SU-DHL-6 (cell line): ENCODE data around the gene WDR5B.
A peak's percentile ranks its signal among the peaks of the same experiment; 100 is the strongest.

Experiments
- H2AFZ ChIP-seq: fragments of 200-600 bp; sonication (generic); 2 replicates; pipeline ENCODE4 v1.6.1; 2014; ENCODE audit warnings: low read depth, mild to moderate bottlenecking, moderate library complexity, mixed read lengths, antibody characterized with exemption, low read length; ENCODE audit not compliant: severe bottlenecking
- H3F3A ChIP-seq: fragments of 200-600 bp; shearing (Covaris generic); 2 replicates; pipeline ENCODE4 v1.6.0; 2016; ENCODE audit warnings: antibody characterized with exemption, mild to moderate bottlenecking; ENCODE audit not compliant: insufficient read depth
- H3K27ac ChIP-seq: fragments of 200-600 bp; sonication (generic); 2 replicates; pipeline ENCODE4 v1.5.1; 2016; ENCODE audit warnings: low read depth, mild to moderate bottlenecking, low read length, moderate library complexity, mixed read lengths
- H3K27me3 ChIP-seq: fragments of 200-600 bp; sonication (generic), shearing (Covaris generic); 2 replicates; pipeline ENCODE4 v1.6.0; 2014; ENCODE audit warnings: mild to moderate bottlenecking, low read length
- H3K36me3 ChIP-seq: fragments of 200-600 bp; sonication (generic); 2 replicates; pipeline ENCODE4 v1.6.1; 2014; ENCODE audit warnings: mild to moderate bottlenecking, low read length, mixed read lengths
- H3K4me2 ChIP-seq: fragments of 300-600, 200-600 bp; shearing (Covaris generic), sonication (generic); 2 replicates; pipeline ENCODE4 v1.6.0; 2014; ENCODE audit warnings: low read length, low read depth, mild to moderate bottlenecking; ENCODE audit not compliant: poor library complexity, severe bottlenecking
- H3K4me3 ChIP-seq: fragments of 200-600 bp; sonication (generic); 2 replicates; pipeline ENCODE4 v1.5.1; 2014; ENCODE audit warnings: antibody characterized with exemption, low read length, mild to moderate bottlenecking, mixed read lengths; ENCODE audit not compliant: insufficient read depth, poor library complexity, severe bottlenecking
- H3K79me2 ChIP-seq: fragments of 200-600 bp; sonication (generic); 2 replicates; pipeline ENCODE4 v1.6.1; 2014; ENCODE audit warnings: mild to moderate bottlenecking, low read length, moderate library complexity; ENCODE audit not compliant: insufficient read depth
- H3K9ac ChIP-seq: fragments of 200-600 bp; sonication (generic); 2 replicates; pipeline ENCODE4 v1.7.0; 2014; ENCODE audit warnings: mild to moderate bottlenecking, low read length
- H3K9me2 ChIP-seq: fragments of 200-600 bp; sonication (generic); replicated peaks from 2 replicates; pipeline ENCODE4 v1.6.1; 2014; ENCODE audit warnings: low read length; ENCODE audit not compliant: insufficient read depth
- H3K9me3 ChIP-seq: fragments of 200-600 bp; sonication (generic); 2 replicates; pipeline ENCODE4 v1.6.1; 2014; ENCODE audit warnings: low read length, mixed read lengths; ENCODE audit not compliant: insufficient read depth
- H4K20me1 ChIP-seq: fragments of 200-600 bp; sonication (generic); 2 replicates; pipeline ENCODE4 v1.6.1; 2014; ENCODE audit warnings: low read depth, mild to moderate bottlenecking, antibody characterized with exemption, low read length, moderate library complexity, mixed read lengths
- CTCF ChIP-seq: fragments of 200-600 bp; sonication (generic); IDR thresholded peaks from one replicate; pipeline ENCODE4 v1.5.1; 2017; ENCODE audit warnings: antibody characterized with exemption, mild to moderate bottlenecking, low read length, moderate library complexity; ENCODE audit not compliant: insufficient read depth, poor library complexity, severe bottlenecking
- EZH2phosphoT487 ChIP-seq: fragments of 200-600 bp; sonication (generic), shearing (Covaris generic); conservative IDR thresholded peaks from 2 replicates; pipeline ENCODE4 v1.6.1; 2018; ENCODE audit warnings: mild to moderate bottlenecking, antibody characterized with exemption, low read length, moderate library complexity, mixed read lengths

Gene WDR5B

GRCh38 chr3:122383771-122384697 lies 31.8 kb downstream of the WDR5B start, which contains the start of gene FAM162A:
Gene FAM162A (plus strand): TSS chr3:122384182. CDS start chr3:122384266, 84 bp downstream.
- no peaks in the 10 kb centered on the region; the same call in 1 of the 2 replicates for H3F3A ChIP-seq
- H3K9me3 ChIP-seq = no peaks in the 10 kb centered on the region
- H3K4me2 ChIP-seq = peak within 1 kb of the TSS; percentile 96
- H3K9ac ChIP-seq = peak within 1 kb of the TSS; percentile 76
- H3K27ac ChIP-seq = peak within 1 kb of the TSS; percentile 63
- no peaks in the 10 kb centered on the region for H4K20me1 ChIP-seq
- peaks cover 9% of the 10 kb centered on the region for H3K36me3 ChIP-seq
- H3K27me3 ChIP-seq = no peaks in the 10 kb centered on the region
- no peaks in the 10 kb centered on the region for H3K9me2 ChIP-seq
- peak within 1 kb of the TSS; percentile 78 for H2AFZ ChIP-seq
- no peak for TF ChIP-seq EZH2phosphoT487
- TF ChIP-seq CTCF = peak; percentile 75
- H3K4me3 ChIP-seq = peak within 1 kb of the TSS; percentile 86
- peaks cover 79% of the 10 kb centered on the region for H3K79me2 ChIP-seq

GRCh38 chr3:122382888-122383666 lies 32.8 kb downstream of the WDR5B start, which contains the start of gene MIX23:
Gene MIX23 (minus strand): TSS chr3:122383231. CDS start chr3:122383224, 7 bp downstream.
- Histone ChIP-seq H3K4me3 (peak within 1 kb of the TSS; percentile 86), H3K79me2 (peaks cover 89% of the 10 kb centered on the region), H3K27ac (peak within 1 kb of the TSS; percentile 63), H3K9me2 (no peaks in the 10 kb centered on the region), H3K9ac (peak within 1 kb of the TSS; percentile 76), H2AFZ (peak within 1 kb of the TSS; percentile 78), H3K4me2 (peak within 1 kb of the TSS; percentile 96), H4K20me1 (no peaks in the 10 kb centered on the region), H3K9me3 (no peaks in the 10 kb centered on the region), H3K36me3 (peaks cover 9% of the 10 kb centered on the region), H3F3A (no peaks in the 10 kb centered on the region; the same call in 1 of the 2 replicates), H3K27me3 (no peaks in the 10 kb centered on the region)
- TF ChIP-seq EZH2phosphoT487 = no peak
- no peak for TF ChIP-seq CTCF

- H3K4me3 ChIP-seq = no peak overlapping the region
- H3K36me3 ChIP-seq = no peaks in the 10 kb centered on the region
- no peak overlapping the region for H2AFZ ChIP-seq
- H3K79me2 ChIP-seq = peaks cover 100% of the 10 kb centered on the region
- H3K4me2 ChIP-seq = no peak overlapping the region
- no peaks in the 10 kb centered on the region for H4K20me1 ChIP-seq
- no peaks in the 10 kb centered on the region for H3K27me3 ChIP-seq
- H3K9me3 ChIP-seq = no peaks in the 10 kb centered on the region
- TF ChIP-seq CTCF (no peak), EZH2phosphoT487 (no peak)
- no peaks in the 10 kb centered on the region for H3K9me2 ChIP-seq
- H3K9ac ChIP-seq = no peak overlapping the region
- no peaks in the 10 kb centered on the region; the same call in 1 of the 2 replicates for H3F3A ChIP-seq
- no peak overlapping the region for H3K27ac ChIP-seq
These were observed 37.9 kb downstream of the WDR5B start for GRCh38 chr3:122377975-122378374.
